Measurements from ENCODE around the gene RNF175. TPM values are rescaled to one million over a fixed set of nuclear protein-coding genes. Genes with fewer than 3 reads are reported as not detected.

RNF175 gene
- total RNA-seq, 4 donors from 2014 or later = not detected

DNA sequence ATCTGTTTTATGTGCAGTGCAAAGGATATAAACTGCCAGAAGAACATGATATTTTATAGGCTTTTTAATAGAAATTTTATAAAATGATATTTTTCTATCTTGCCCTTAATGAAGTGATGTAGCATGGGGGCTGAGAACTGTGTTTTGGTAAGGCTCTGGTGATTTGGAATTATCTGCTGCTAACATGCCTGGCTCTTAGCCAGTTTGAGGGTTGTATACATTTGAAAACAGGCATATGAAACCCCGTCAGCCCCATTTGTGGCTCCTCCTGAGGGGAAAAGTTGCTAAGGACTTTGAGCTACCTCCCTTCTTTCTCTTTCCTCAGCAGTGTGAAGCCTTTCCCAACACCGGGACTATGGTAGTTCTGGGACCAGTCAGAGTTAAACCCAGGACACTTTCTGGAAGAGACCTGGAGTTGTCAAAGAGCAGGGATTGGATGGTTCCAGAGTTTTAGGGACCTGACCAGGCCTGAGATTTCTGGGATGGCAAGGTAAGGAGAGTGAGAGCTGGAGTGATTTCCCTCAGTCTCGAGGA lies 24.4 kb upstream of the RNF175 start:
- TF ChIP-seq CTCF (IDR thresholded peaks at IDR 0.05; ENCODE audit: low read depth) = no peak

DNA sequence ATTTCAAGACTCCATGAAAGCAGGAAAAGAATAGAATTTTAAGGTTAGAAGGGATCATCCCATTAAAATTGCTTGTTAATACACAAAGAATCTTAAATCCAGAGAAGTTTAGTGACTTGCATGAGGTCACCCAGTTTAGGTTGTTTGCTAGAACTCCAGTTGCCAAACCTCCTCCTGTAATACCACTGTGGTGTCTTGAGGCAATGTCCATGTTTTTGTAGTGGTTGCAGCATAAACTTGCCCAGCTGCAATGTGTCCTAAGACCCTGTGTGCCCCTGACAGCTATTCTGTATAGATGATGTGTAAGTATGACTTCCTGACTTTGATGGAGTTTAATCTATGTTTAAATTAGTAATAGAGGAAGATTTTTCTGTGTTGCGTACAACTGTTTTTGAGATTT lies 22.8 kb upstream of the RNF175 start:
- TF ChIP-seq CTCF (IDR thresholded peaks at IDR 0.05; ENCODE audit: low read depth) = no peak

GRCh38 chr4:153781717-153782416 lies 22.0 kb upstream of the RNF175 start:
- no peak for TF ChIP-seq CTCF (IDR thresholded peaks at IDR 0.05; ENCODE audit: low read depth)

GRCh38 chr4:153781280-153781679 lies 21.5 kb upstream of the RNF175 start:
- no peak for TF ChIP-seq CTCF (IDR thresholded peaks at IDR 0.05; ENCODE audit: low read depth)

DNA sequence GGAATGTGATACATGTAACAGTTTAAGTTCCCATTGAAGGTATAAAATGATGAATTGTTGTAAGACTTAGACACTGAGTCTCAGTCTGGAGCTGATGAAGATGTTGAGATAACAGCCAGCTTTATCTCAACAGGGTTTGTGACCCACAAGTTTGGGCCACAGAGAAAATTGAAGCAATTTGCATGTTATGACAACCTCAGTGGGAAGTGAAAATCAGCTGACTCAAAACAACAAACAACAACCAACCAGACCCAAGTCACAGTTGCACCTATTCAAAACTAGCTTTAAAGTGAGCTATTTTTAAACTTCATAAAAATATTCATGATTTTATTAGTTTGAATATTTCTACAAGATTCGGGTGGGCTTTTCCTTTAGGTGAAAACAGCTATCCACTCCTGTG lies 21.1 kb upstream of the RNF175 start:
- TF ChIP-seq CTCF (IDR thresholded peaks at IDR 0.05; ENCODE audit: low read depth) = no peak

- TF ChIP-seq CTCF (IDR thresholded peaks at IDR 0.05; ENCODE audit: low read depth) = no peak
These were observed 20.4 kb upstream of the RNF175 start for GRCh38 chr4:153780221-153780620.

- no peak for TF ChIP-seq CTCF (IDR thresholded peaks at IDR 0.05; ENCODE audit: low read depth)
These were observed 18.6 kb upstream of the RNF175 start for GRCh38 chr4:153778383-153778782.
